ENCODE data around the gene PDE7B. TPM values are rescaled to one million over a fixed set of nuclear protein-coding genes. Genes with fewer than 3 reads are reported as not detected.

Gene PDE7B
- total and polyA plus RNA-seq, 2 of the 8 experiments (the other 6 are each of a cell fraction or from before 2014, with no cell fraction given) = not detected

DNA sequence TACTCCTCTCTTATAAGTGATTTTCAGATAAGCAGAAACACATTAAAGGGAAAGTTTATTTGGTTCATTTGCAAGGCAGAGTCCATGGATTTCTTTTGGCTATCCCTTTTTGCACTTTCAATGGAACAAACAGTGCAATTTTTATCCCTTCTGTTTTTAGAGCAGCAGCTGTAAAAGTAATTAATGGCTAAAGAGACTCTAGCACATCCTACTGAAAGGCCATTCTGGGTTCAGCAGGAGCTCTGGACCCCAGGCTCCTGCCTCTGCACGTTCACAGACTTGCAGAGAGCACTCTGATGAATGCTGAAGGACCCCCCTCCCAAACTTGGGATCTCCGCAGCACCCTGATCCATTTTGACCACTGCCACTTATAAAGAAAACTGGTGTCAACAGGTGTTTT, 40.3 kb upstream of the PDE7B start (continued):
- TF ChIP-seq SRF (IDR thresholded peaks at IDR 0.05; ENCODE audit: low read depth, low read length) = no peak
- no peak for TF ChIP-seq TAF1 (IDR thresholded peaks at IDR 0.05; ENCODE audit: low read depth, low read length)
- no peak for TF ChIP-seq HDAC6 (IDR thresholded peaks at IDR 0.05; ENCODE audit: low read depth, low read length)
- TF ChIP-seq, protein P1, sequence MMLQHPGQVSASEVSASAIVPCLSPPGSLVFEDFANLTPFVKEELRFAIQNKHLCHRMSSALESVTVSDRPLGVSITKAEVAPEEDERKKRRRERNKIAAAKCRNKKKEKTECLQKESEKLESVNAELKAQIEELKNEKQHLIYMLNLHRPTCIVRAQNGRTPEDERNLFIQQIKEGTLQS (IDR thresholded peaks at IDR 0.05; ENCODE audit: insufficient read depth, low read depth, low read length) = no peak

Measured in H1 (cell line).